ENCODE measurements around the gene SIK3.

DNA sequence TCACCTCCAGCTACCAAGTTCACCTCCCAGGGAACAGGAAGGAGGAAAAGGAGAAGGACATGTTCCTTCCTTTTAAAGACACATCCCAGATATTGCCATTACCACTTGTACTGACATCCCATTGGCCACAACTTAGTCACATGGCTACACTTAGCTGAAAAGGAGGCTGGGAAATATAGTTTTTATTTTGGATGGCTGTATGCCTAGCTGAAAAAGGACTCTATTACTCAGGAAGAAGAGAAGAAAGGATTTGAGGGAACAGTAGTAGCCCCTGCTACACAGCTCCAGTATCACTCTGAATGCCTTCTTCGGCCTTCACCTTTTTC, 304.5 kb downstream of the SIK3 start:
- TF ChIP-seq, protein P1, sequence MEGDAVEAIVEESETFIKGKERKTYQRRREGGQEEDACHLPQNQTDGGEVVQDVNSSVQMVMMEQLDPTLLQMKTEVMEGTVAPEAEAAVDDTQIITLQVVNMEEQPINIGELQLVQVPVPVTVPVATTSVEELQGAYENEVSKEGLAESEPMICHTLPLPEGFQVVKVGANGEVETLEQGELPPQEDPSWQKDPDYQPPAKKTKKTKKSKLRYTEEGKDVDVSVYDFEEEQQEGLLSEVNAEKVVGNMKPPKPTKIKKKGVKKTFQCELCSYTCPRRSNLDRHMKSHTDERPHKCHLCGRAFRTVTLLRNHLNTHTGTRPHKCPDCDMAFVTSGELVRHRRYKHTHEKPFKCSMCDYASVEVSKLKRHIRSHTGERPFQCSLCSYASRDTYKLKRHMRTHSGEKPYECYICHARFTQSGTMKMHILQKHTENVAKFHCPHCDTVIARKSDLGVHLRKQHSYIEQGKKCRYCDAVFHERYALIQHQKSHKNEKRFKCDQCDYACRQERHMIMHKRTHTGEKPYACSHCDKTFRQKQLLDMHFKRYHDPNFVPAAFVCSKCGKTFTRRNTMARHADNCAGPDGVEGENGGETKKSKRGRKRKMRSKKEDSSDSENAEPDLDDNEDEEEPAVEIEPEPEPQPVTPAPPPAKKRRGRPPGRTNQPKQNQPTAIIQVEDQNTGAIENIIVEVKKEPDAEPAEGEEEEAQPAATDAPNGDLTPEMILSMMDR (IDR thresholded peaks at IDR 0.05): no peak
- no peak for TF ChIP-seq ZFX (IDR thresholded peaks at IDR 0.05; ENCODE audit: borderline replicate concordance)
